ENCODE data around the gene FRY. TPM values are rescaled to one million over a fixed set of nuclear protein-coding genes. Genes with fewer than 3 reads are reported as not detected.

Gene FRY
- total RNA-seq, 1 donor: 12.3 TPM

DNA sequence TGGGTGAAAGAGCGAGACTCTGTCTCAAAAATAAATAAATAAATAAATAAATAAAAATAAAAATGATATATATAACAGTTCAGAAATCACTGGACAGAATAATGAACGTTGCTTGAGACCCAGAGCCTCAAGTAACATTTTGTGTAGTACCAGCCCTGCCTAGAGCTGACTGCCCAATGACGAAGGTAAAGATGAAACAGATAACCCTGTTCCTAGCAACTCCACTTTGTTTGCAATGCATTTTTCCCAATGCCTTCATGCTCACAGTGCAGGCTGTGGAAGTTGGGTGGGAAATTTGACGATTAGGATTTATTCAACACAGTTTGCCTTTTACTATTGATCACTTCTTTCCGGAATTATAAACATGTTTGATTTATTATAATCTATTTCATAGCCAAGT is 22.2 kb upstream of the FRY start:
- H3K27me3 ChIP-seq (ENCODE audit: insufficient read depth, low read length): no peaks in the 10 kb centered on the region

DNA sequence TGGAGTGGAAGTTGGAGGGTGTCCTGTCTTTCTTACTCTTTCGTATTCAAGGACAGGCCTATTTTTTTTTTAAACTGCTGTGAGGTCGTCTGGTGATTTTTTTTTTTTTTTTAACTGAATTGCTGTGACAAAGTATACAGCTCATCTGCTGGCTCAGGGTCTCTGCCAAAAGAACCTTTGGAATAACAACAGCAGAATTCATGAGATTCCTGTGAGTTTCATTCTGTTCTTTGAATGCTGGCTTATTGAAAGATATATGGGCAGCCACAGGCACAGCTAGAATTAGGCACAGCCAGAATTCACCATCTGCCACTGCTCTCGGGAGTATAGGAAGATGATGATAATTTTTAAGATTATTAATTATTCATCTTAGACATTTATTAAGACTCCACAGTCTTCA is 21.4 kb upstream of the FRY start:
- Histone ChIP-seq H3K27ac (ENCODE audit: low read depth, low read length) (no peak overlapping the region), H3K36me3 (ENCODE audit: insufficient read depth, low read length) (no peaks in the 10 kb centered on the region), H3K4me3 (ENCODE audit: insufficient read depth, low read length) (no peak overlapping the region), H3K79me2 (ENCODE audit: insufficient read depth, low read length) (no peaks in the 10 kb centered on the region), H3K9me3 (ENCODE audit: low read depth, low read length) (no peaks in the 10 kb centered on the region), H4K20me1 (ENCODE audit: insufficient read depth, low read length) (no peaks in the 10 kb centered on the region), H3K27me3 (ENCODE audit: insufficient read depth, low read length) (no peaks in the 10 kb centered on the region), H3K4me1 (ENCODE audit: insufficient read depth, low read length) (peaks cover 7% of the 10 kb centered on the region), H2AFZ (ENCODE audit: low read length) (no peak overlapping the region), H3K4me2 (ENCODE audit: insufficient read depth, low read length) (no peak overlapping the region)
- DNase-seq (ENCODE audit: insufficient read length, low spot score, missing footprints): no peak
- no peak for TF ChIP-seq CTCF (IDR thresholded peaks at IDR 0.05; ENCODE audit: extremely low read depth, low read depth, low read length)

More for the DNA sequence above, 22.2 kb upstream of the FRY start:
- H3K36me3 ChIP-seq (ENCODE audit: insufficient read depth, low read length): no peaks in the 10 kb centered on the region
- no peak for DNase-seq (ENCODE audit: insufficient read length, low spot score, missing footprints)
- no peaks in the 10 kb centered on the region for H3K79me2 ChIP-seq (ENCODE audit: insufficient read depth, low read length)
- no peak overlapping the region for H3K27ac ChIP-seq (ENCODE audit: low read depth, low read length)
- no peak overlapping the region for H2AFZ ChIP-seq (ENCODE audit: low read length)
- H3K4me1 ChIP-seq (ENCODE audit: insufficient read depth, low read length): peaks cover 7% of the 10 kb centered on the region
- no peaks in the 10 kb centered on the region for H3K9me3 ChIP-seq (ENCODE audit: low read depth, low read length)
- H3K4me2 ChIP-seq (ENCODE audit: insufficient read depth, low read length): no peak overlapping the region
- no peak for TF ChIP-seq CTCF (IDR thresholded peaks at IDR 0.05; ENCODE audit: extremely low read depth, low read depth, low read length)
- H3K4me3 ChIP-seq (ENCODE audit: insufficient read depth, low read length): no peak overlapping the region
- no peaks in the 10 kb centered on the region for H4K20me1 ChIP-seq (ENCODE audit: insufficient read depth, low read length)

DNA sequence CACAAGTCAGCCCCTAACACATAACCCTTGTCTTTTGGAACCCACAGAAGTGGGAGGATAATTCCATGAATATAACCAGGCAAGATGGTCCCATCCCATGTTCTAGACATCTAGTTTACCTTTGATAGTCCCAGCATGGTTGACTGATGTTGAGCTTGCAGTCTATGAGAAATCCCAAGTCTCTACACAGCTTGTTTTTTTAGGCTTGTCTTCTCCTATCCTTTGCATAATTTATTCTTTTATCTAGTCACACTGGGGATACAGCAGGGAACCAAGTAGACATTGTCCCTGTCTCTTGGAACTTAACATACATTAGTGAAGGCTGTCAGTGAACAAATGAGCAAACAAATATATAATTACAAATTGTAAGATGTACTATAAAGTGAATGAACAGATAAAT is 19.6 kb upstream of the FRY start:
- peaks cover 7% of the 10 kb centered on the region for H3K4me1 ChIP-seq (ENCODE audit: insufficient read depth, low read length)
- H3K27me3 ChIP-seq (ENCODE audit: insufficient read depth, low read length): no peaks in the 10 kb centered on the region
- no peak overlapping the region for H3K27ac ChIP-seq (ENCODE audit: low read depth, low read length)
- TF ChIP-seq CTCF (IDR thresholded peaks at IDR 0.05; ENCODE audit: extremely low read depth, low read depth, low read length): no peak
- H2AFZ ChIP-seq (ENCODE audit: low read length): no peak overlapping the region
- H3K4me2 ChIP-seq (ENCODE audit: insufficient read depth, low read length): no peak overlapping the region
- H3K9me3 ChIP-seq (ENCODE audit: low read depth, low read length): no peaks in the 10 kb centered on the region
- H3K79me2 ChIP-seq (ENCODE audit: insufficient read depth, low read length): no peaks in the 10 kb centered on the region
- H3K36me3 ChIP-seq (ENCODE audit: insufficient read depth, low read length): no peaks in the 10 kb centered on the region
- DNase-seq (ENCODE audit: insufficient read length, low spot score, missing footprints): no peak
- no peak overlapping the region for H3K4me3 ChIP-seq (ENCODE audit: insufficient read depth, low read length)
- H4K20me1 ChIP-seq (ENCODE audit: insufficient read depth, low read length): no peaks in the 10 kb centered on the region

DNA sequence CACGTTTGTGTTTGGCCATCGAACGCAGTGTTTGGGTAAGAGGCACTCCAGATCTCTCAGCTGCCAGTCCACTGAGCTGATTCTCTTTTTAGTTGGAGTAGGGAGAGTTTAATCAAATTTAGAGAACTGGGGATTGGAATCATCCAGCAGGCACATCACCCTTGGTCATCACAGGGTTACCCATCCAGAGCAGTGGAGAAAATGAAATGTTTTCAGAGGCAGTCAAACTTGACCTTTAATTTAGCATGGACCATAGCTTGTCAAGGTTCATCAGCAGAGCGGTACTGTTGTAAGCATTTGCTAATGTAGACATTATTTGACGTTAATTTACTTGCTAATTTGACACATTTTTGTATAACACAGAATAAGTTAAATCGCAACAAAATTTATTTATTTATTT is 18.4 kb upstream of the FRY start:
- no peak for DNase-seq (ENCODE audit: insufficient read length, low spot score, missing footprints)
- Histone ChIP-seq H3K4me2 (ENCODE audit: insufficient read depth, low read length) (no peak overlapping the region), H2AFZ (ENCODE audit: low read length) (no peak overlapping the region), H3K79me2 (ENCODE audit: insufficient read depth, low read length) (no peaks in the 10 kb centered on the region), H4K20me1 (ENCODE audit: insufficient read depth, low read length) (no peaks in the 10 kb centered on the region), H3K9me3 (ENCODE audit: low read depth, low read length) (no peaks in the 10 kb centered on the region), H3K27ac (ENCODE audit: low read depth, low read length) (no peak overlapping the region), H3K4me1 (ENCODE audit: insufficient read depth, low read length) (peaks cover 7% of the 10 kb centered on the region), H3K27me3 (ENCODE audit: insufficient read depth, low read length) (no peaks in the 10 kb centered on the region), H3K36me3 (ENCODE audit: insufficient read depth, low read length) (no peaks in the 10 kb centered on the region), H3K4me3 (ENCODE audit: insufficient read depth, low read length) (no peak overlapping the region)
- TF ChIP-seq CTCF (IDR thresholded peaks at IDR 0.05; ENCODE audit: extremely low read depth, low read depth, low read length): no peak
